Measurements from ENCODE around the gene GLE1. TPM values are rescaled to one million over a fixed set of nuclear protein-coding genes. Genes with fewer than 3 reads are reported as not detected.
A peak's percentile ranks its signal among the peaks of the same experiment; 100 is the strongest.

The GLE1 gene
- 10 to 100 TPM; 15.5 to 19.1 TPM for total RNA-seq
- long read RNA-seq, transcript GLE1-201 (16 exons, 3,321 nt) = major isoform, 25 of 33 reads
- long read RNA-seq, partial matches to known transcripts = 1 of 33 reads
- long read RNA-seq, other reads (novel, unspliced or antisense) = 7 of 33 reads

DNA sequence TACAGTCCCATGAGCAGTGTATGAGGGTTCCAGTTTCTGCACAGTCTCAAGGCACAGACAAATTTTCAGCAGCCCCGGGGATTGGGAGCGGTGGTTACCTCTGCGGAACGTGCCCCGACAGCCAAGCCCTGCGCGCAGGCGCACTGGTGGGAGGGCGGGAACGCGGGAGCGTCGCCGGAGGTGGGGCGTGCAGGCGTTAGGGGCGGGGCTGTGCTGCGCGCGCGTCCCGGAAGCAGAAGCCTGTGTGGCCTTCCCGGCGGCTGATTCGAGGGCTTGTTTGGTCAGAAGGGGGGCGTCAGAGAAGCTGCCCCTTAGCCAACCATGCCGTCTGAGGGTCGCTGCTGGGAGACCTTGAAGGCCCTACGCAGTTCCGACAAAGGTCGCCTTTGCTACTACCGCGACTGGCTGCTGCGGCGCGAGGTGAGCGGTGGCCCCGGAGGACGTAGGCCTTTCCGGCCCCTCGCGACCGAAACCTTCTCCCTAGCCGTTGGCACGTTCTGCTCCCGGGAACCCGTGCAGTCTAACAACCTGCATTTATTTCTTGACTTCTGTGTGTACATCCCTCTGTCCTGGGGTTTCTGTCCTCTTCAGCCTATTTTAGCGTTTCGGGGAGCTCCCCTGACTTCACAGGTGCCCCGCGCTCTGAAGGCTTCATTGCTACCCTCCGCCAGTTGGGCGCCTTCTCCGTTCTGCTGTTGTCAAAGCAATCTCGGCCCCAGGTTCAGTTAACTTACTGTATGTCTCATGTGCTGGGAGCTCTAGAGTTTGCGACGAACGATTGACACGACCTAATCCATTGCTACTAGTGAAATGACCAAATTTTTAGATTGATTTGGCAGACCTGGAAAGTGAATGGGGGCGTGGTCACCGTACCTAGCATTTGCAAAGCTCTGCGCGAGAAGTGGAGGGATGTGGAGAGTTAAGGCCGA is at the start of gene GLE1:
GLE1 (plus strand) TSS at position 235 of the 929 bp plus-strand sequence; CDS start at position 322, 87 bp downstream.
- intact Hi-C loops (cut with DNase I) = no loop called here
- ATAC-seq (peak; percentile 99 to 100), DNase-seq (peak; percentile 97)

DNA sequence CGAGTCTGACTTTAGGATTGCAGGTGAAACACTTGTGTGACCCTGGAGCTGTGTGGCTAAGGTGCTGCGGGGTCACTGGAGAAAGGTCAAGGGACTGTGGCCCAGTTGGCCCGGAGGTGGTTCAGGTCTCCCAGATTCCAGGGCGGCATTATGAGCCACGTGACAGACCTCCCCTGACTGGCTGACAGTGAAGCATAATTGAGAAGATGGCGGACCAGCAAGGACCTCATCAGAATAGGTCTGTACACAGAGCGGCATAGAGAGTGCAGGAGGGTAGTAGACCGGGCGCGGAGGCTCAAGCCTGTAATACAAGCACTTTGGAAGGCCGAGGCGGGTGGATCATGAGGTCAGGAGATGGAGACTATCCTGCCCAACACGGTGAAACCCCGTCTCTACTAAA is 49.5 kb upstream of the GLE1 start:
- DNase-seq (no peak), ATAC-seq (no peak)
- intact Hi-C loops (cut with DNase I) = loop anchor here in 1 of 2 donors (5.0 kb wide), 1 partner anchor 97 kb away; the partner anchor contains the start of gene SPTAN1

DNA sequence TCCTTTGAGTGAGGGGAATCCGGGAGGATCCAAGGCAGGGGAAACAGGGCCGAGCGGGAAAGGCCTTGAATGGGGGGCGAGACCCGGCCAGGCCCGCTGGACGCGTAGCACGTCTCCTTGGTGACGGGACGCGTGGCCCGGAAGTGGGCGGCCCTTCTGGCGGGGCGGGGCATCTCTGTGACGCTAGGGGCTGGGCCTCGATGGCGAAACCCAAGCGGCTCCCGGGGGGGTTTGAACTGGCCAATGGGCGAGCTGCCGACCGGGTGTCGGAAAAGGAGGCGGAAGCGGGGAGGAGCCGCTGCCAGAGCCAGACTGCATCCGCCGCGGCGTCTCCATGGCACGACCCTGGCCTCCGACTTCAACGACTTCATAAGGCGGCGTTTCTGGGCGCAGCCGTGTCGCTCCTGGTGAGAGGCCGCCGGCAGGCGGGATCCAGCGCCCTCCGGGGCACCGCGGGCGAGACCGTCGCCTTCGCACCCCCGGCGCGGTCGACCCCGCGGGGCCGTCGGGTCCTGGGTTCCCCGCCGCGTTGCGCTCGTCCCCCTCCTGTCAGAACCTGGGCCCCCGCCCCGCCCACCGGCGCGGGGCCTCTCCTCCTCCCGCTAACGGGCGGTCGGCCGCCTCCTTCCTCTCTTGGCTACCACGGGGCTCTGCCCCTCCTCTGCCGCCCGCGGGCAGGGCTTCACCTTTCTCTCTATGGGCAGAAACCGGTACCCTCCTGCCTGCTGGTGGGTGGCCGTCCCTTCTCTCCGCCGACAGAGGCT is 48.5 kb upstream of the GLE1 start, which contains the start of gene ODF2:
ODF2 (plus strand) TSS at position 158 of the 764 bp plus-strand sequence; CDS start at position 244, 86 bp downstream.
- intact Hi-C loops (cut with DNase I) = loop anchor here in 1 of 2 donors (5.0 kb wide), 1 partner anchor 96 kb away; the partner anchor contains the start of gene SPTAN1
- peak; percentile 98 for DNase-seq
- peak; percentile 96 to 97 for ATAC-seq

GRCh38 chr9:128456613-128457061 is 47.9 kb upstream of the GLE1 start:
- intact Hi-C loops (cut with DNase I) = loop anchor here in 1 of 2 donors (5.0 kb wide), 1 partner anchor 96 kb away; the partner anchor contains the start of gene SPTAN1
- DNase-seq (peak; percentile 80), ATAC-seq (peak; percentile 82 to 89)

DNA sequence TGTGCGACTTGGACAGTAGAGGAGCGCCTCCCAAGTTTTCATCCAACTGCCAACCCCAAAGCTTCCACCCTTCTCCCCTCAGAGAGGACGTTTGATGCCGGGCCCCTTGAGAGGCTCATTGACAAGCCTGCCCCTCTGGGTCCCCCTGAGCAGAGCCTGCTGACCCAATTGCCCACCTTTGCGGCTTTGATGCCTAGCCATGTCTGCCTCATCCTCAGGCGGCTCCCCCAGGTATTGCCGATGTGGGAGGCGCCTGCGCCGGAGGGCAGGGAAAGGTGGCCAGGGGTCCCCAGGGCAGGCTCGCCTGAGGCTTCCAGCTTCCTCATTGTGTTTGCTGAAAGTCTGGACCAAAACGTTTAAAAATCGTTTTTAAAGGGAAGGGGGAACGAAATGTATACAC is 47.3 kb upstream of the GLE1 start:
- intact Hi-C loops (cut with DNase I) = loop anchor here in 1 of 2 donors (5.0 kb wide), 1 partner anchor 95 kb away; the partner anchor contains the start of gene SPTAN1

GRCh38 chr9:128459011-128459410 is 45.5 kb upstream of the GLE1 start:
- no peak for ATAC-seq
- intact Hi-C loops (cut with DNase I) = loop anchor here in 1 of 2 donors (5.0 kb wide), 1 partner anchor 93 kb away; the partner anchor contains the start of gene SPTAN1
- no peak for DNase-seq

More for the DNA sequence above, 47.3 kb upstream of the GLE1 start:
- ATAC-seq (no peak), DNase-seq (no peak)

GRCh38 chr9:128469070-128469469 is 35.4 kb upstream of the GLE1 start:
- no peak for ATAC-seq
- intact Hi-C loops (cut with DNase I) = no loop called here

GRCh38 chr9:128470560-128470959 is 34.0 kb upstream of the GLE1 start:
- intact Hi-C loops (cut with DNase I) = no loop called here
- ATAC-seq (peak in 1 of 2 donors; percentile 86), DNase-seq (no peak)

More at GRCh38 chr9:128469070-128469469, 35.4 kb upstream of the GLE1 start:
- DNase-seq = no peak

- DNase-seq = no peak
- no peak for ATAC-seq
- intact Hi-C loops (cut with DNase I) = no loop called here
These were observed 31.4 kb upstream of the GLE1 start for GRCh38 chr9:128473104-128473503.

GRCh38 chr9:128475867-128476266 is 28.7 kb upstream of the GLE1 start:
- DNase-seq = no peak
- intact Hi-C loops (cut with DNase I) = no loop called here
- ATAC-seq = no peak

- ATAC-seq = no peak
- intact Hi-C loops (cut with DNase I) = no loop called here
These were observed 25.3 kb upstream of the GLE1 start for GRCh38 chr9:128479262-128479661.

GRCh38 chr9:128481561-128481960 is 23.0 kb upstream of the GLE1 start:
- no peak for ATAC-seq
- no peak for DNase-seq
- intact Hi-C loops (cut with DNase I) = no loop called here

More at GRCh38 chr9:128479262-128479661, 25.3 kb upstream of the GLE1 start:
- no peak for DNase-seq

- intact Hi-C loops (cut with DNase I) = no loop called here
- ATAC-seq = no peak
- no peak for DNase-seq
These were observed 22.3 kb upstream of the GLE1 start for GRCh38 chr9:128482186-128482585.

DNA sequence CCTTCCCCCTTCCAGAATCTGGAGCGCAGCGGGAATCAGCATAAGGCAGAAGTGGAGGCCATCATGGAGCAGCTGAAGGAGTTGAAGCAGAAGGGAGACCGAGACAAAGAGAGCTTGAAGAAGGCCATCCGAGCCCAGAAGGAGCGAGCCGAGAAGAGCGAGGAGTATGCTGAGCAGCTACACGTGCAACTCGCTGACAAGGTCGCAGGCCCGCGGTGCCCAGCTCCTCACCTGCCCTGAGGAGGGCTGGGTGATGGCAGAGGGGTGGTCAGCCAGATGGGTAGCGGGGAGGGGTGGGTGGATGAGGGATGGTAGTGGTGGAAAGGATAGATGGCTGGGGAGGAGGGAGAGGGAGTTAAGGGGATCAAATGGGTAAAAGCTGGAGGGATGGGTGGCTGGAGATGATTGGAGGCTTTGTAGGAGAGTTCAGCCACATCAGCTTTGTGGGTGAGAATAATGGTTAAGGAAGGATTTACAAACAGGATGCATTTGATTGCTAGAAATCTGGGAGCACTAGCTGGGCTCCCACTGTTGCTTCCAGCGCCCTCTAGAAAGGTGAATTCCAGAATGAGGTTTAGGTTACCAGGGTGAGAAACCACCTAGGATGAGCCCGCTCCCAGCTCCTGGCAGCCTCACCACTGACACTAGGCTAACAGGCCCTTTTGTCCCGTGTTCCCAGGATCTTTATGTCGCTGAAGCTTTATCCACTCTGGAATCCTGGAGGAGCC is 19.7 kb upstream of the GLE1 start:
- intact Hi-C loops (cut with DNase I) = no loop called here
- DNase-seq = no peak
- no peak for ATAC-seq

DNA sequence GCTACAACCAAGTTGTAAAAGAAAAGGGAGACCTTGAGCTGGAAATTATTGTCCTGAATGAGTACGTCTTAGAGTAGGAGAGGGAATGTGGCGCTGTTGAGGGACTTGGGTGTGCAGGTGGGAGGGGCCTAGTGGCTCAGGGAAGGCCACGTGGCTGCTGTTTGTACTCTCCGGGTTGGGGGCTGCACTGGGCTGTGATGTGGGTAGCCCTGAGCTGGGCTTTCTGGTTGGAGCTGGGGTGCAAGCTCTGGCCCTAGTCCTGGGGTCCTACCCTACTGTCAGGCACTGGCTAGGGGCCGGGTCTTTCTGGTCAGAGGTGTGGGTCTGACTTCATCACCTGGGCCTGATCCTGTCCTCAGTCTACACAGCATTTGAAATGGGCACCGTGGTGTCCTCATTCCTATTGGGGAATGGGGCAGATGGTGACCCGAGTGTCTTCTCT is 19.1 kb upstream of the GLE1 start:
- intact Hi-C loops (cut with DNase I) = no loop called here

GRCh38 chr9:128486201-128486600 is 18.3 kb upstream of the GLE1 start:
- intact Hi-C loops (cut with DNase I) = no loop called here
- ATAC-seq = no peak
- DNase-seq = no peak

More for the DNA sequence above, 19.1 kb upstream of the GLE1 start:
- ATAC-seq (no peak), DNase-seq (no peak)

DNA sequence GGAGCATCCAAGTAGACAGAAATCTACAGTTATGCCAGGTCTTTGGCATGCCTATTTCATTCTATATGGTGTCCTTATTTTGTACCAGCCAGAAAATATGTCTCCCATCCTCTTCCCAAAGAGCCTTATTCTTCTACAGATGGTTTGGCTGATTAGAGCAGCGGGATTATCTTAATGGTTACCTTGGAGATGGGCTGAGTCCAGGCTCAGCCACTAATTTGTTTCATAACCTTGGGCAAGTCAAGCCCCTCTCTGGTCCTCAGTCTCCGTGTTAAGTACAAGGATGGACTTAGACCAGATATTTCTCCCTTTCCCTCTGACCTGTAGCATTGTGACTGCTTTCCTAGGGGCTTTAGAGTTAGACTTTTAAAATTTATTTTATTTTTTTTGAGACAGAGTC is 11.1 kb upstream of the GLE1 start:
- ATAC-seq (no peak), DNase-seq (no peak)
- intact Hi-C loops (cut with DNase I) = no loop called here

- ATAC-seq = peak; percentile 53 to 68
These were observed 10.3 kb upstream of the GLE1 start for GRCh38 chr9:128494108-128494745.

More at GRCh38 chr9:128494108-128494745, 10.3 kb upstream of the GLE1 start:
- intact Hi-C loops (cut with DNase I) = no loop called here
- peak; percentile 89 for DNase-seq
